ENCODE data around the gene MPPED2.

MPPED2 gene

DNA sequence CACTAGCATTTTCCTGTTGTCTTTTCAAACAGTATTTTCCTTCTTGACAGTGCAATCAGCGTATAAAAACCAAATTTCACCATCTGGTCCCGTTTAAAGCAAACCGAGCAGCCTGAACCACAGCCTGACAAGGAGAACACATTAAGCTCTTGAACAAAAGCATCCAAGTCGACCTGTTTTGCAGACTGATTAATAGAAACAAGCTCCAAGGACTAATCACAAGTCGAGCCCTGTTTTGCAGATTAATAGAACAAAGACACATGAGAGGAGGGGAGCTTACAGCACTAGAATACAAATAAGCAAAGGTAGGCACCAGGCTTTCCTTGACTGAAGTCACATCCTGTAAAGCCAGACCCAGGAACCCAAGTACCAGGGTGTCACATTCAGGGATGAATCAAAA is 104.8 kb downstream of the MPPED2 start:
- no peak for DNase-seq

DNA sequence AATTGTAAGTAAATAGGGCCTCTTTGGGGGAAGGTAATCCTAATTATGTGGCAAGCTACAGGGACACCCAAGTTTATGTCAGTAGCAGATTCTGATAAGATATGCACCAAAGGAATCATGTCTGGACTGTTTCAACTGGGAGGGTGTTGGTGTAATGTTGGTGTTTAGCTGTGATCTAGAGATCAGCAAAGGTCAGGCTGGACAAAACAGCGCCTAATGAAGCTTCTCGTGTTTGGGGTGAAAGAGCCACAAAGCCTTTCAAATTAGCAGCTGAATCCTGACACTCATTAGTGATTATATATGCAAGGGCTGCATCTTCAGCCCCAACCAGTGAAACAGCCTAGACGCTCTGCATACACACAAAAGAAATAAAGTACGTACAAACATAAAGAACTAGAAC is 106.3 kb downstream of the MPPED2 start:
- no peak for DNase-seq

DNA sequence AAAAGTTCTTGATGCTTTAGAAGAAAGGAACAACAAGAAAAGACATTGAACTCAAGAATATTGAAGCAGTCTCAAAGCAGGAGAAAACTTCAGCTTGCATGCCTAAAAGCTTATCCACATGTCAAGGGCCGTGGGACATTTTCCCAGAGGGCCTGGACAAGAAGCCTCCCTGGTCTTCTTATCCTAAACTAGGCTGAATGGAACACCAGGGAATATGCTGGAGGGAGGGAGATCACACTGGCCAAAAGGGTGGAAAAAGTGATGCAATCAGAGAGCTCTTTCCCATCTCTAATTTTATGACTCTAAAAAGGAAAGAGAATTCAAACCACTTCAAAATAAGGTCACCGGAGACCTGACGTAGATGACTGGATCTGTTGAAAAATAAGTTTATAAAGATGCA is 107.2 kb downstream of the MPPED2 start:
- DNase-seq: no peak

DNA sequence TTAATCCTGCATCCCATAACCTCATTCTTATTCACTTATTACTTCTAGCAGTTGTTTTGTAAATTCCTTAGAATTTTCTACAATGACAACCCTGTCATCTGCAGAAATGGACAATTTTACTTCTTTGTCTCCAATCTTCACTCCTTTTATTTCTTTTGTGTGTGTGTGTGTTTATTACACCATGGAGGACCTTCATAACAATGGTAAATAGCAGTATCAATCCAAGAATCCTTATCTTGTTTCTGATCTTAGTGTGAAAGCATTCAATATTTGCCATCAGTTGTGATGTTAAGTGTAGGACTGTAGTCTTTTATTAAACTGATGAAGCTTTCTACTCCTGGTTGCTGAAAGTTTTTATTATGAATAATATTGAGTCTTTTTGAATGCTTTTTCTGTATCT is 109.1 kb downstream of the MPPED2 start:
- no peak for DNase-seq

DNA sequence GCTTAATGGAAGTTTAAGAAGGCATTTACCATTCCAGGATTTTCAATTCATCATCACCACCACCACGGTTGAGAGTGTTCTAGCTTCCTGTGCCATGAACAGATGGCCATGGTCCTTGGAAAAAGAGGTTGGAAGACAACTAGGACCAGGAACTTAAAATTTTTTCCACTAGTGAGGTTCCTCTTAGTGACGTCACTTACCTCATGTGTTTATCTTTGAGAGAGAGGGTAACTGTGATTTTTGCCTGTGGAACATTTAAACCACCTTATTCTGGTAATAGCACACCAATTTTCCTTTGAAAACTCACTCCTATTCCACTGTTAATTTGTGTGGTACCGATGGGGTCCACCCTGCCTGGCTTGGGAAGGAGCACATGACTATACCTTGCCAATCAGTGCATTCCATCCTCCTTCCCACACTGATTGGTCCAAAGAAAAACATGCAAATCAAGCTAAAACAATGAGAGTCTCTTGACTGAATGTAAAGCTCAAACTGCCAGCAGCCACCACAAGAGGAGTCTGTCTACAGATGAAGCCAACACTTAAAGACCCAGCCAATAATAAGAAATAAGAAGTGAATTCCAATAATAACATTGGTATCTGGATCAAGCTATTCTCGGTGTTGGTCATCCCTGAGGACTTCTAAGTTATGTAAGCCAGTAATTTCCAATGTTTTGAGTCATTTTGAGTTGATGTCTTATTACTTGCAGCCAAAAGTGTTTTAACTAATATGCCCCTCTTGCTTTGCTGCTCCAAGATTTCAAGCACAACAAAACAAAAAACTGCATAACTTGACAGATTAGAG is 111.8 kb downstream of the MPPED2 start:
- no peak for DNase-seq

DNA sequence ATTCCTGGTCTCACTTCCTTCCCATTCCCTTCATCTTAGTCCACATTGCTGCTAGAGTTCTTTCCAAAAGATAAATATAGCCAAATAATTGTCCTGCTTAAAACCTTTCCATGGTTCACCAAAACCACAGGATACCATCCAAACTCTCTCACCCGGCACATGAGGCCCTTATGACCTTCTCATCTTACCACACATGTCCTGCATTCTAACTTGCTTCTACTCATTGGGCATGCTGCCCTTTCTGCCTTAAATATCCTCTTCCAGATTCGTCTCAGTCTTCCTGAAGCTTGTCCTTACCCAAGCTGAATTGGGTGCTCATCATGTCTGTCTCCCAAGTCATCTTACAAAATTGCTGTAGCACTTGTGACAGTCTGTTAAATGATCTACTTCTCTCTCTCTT is 114.9 kb downstream of the MPPED2 start:
- DNase-seq: no peak

DNA sequence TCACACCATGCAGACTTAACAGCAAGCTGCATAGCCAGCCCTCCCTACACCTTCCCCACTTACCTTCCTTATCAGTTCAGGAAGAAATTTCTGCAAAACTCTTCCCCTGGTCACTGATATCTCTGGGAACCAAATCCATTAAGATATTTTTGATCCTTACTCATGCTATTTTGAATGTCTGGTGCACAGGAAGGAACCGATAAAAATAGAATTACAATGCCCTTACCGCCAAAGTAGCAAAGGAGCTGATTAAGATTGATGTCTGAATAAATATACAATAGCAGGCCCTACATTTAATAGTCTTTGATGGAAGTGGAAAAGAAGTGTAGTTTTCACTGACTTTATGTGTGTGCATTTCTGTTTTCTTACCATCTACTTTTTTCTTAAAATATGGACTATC is 117.3 kb downstream of the MPPED2 start:
- no peak for DNase-seq

DNA sequence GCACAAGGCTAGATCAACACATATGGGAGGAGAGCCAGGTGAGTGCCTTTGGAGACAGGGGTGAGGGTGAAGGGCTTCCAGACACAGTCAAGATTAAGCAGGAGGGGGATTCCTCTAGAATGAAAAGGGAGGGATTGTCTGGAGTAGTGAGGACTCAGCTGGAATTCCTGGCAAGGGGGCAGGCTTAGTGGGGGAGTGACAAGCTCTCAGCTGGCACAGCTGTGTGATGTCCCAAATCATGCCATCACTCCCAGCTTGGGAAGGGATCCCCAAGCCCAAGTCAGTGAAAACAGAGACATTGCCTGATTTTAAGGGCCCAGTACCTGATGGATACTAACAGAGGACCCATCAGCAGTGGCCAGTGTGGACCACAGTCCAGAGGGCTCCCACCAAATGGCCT is 119.0 kb downstream of the MPPED2 start:
- no peak for DNase-seq

DNA sequence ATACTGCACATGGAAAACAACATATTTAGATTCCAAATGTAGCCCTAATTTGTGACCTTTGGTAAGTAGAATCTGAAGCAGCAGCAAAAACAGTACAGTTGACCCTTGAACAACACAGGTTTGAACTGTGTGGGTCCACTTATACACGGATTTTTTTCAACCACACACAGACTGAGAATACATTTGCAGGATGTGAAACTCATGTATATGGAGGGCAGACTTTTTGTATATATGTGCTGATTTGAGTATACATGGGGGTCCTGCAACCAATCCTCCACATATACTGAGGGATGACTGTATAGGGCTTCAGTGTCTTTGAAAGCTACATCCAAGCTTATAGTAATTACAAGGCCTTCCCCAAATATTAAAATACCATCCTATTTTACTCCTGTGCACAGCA is 120.5 kb downstream of the MPPED2 start:
- no peak for DNase-seq

DNA sequence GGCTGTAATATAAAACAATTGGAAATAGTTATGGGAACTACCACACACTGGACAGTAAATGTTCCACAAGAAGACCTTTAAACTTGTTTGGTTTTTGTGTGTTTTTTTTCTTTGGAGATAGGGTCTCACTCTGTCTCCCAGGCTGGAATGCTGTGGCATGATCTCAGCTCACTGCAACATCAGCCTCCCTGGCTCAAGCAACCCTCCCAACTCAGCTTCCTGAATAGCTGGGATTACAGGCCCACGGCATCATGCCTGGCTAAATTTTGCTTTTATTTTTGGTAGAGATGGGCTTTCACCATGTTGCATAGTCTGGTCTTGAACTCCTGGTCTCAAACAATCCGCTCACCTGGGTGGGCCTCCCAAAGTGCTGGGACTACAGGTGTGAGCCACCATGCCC is 121.0 kb downstream of the MPPED2 start:
- DNase-seq: no peak

DNA sequence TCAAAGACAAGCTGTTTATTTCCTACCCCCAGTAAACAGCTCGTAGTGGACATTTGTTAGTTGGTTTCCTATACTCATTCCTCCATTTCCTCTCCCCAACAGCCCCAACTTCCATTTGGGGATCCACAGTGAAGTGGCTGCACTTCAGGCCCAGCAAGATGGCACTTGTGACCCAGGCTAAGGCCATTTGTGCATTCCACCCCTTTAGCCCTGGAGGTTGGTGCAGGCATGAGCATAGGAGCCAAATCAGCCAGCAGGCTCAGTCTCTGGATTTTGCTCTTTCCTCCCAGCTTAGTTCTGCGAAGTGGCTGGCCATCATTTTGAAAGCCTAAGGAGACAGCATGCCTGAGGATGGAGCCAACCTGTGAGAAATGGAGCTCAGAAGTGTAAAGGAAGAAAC is 122.9 kb downstream of the MPPED2 start:
- no peak for DNase-seq

DNA sequence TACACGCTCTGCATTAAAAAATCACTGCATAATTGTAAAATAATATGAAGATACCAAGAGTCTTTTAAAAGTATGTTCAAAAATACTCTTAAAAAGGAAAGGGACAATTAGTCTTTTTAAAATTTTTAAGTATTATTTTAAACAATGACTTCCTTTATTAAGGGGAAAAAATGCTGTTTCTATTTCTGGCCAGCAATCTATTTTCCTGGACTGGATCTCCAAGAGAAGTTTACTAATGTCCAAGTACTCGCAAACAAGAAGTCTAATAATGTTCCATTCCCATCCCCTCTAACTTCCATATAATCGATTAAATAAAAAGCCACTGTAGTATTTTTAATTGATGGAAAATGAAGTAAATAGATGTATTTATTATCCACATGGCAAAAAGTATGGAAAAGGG is 123.7 kb downstream of the MPPED2 start:
- no peak for DNase-seq

DNA sequence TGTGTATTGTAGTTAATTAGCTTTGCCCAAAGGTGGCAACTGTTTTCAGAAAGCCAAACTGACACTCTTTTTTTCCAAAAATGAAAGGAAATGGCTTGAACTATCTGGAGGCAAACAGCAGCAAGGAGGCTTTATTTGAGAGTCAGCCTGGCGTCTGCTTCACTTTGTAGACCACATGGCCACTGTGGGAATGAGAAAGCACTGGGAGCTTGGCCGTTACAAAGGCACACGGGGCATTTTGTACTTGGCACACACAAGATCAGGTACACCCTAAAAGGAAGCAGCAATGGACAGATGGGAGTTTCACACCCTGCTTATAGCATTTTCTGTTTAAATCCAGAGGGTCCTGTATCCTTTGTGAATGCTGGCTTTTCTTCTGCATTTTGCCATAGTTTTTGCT is 126.3 kb downstream of the MPPED2 start:
- DNase-seq: no peak

DNA sequence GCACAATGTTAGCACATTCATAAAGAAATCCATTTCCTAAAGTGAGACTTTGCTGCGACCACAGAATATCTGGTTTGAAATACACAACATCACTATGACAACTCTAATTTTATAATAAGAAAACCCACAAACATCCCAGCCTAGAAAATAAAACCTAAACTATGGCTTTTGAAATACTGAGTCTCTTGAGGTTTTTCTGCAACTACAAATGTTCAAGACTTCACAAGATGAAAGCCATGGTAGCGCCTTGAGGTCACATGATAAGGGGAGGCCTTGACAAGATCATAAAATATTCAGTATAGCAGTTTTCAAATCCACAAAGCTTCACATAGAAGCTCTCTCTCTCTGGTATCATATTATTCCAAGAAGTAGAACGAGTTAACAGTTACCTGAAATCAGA is 126.8 kb downstream of the MPPED2 start:
- DNase-seq: no peak

DNA sequence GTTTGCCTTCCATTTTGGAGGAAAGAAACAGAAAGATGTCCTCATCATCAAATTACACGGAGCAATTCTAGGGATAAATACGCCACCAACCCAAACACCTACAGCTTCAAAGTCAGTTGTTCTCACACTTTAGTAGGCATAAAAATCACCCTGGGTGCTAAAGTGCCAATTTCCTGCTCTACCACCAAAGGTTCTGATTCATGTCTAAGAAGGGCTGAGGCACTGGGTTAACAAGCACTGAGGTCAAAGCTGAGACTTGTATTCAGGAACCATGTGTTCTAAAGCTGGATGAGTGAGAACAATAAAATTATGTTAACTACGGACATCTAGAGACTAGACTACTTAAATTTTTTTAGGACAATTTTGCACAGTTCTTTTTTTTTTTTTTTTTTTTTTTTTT is 127.6 kb downstream of the MPPED2 start:
- DNase-seq: no peak

DNA sequence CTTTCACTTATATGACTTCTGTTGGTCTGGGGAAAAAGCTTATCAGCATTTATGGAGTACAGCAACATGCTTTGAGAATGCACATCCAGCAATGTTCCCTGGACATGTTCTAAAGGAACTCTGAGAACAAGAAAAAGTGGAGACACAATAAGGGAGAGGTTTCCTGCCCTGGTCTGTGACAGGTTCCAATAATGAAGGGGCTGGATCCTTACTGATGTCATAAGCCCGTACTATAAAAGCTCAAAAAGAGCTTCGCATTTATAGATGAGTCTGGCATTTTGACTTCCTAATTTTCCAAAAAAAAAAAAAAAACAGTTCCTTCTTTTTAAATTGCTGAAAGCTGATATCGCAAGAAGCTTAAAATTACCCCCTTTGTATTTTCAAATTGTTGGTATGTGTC is 129.1 kb downstream of the MPPED2 start:
- no peak for DNase-seq

DNA sequence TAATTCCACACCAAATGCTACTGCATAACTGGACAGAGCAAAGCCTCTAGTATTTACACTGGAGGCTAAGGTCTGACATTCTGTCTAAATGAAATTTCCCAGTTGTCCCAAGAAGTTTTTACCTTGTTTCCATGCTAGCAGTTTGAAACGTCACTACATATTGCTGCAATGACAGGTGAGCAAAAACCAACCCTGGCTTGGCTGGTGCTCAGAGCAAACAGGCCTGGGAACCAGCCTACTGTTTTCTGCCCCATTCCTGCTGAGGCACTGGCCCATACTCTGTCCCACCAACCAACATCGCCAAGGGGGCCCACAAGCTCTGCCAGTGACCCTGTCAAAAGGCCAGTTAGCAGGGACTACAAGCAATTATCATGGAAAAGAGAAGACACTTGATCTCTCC is 131.1 kb downstream of the MPPED2 start:
- no peak for DNase-seq

DNA sequence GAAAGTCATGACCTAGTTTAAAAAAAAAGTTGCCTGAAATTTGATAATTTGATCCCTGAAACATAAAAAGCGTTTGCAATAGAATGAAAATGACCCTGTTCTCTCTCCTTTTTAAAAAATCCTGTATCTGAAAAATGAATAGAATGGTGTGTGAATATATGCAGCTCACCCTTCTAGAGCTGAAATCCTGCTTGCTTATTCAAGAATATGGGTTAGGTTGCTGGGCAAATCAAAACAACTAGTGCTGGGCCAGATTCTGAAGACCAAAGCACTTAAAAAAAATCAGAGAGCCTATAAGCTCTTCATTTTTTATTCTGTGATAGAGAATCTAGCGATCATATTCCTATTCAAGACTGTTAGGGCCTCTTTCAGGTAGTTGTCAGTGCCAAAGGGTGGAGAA is 131.6 kb downstream of the MPPED2 start:
- no peak for DNase-seq

DNA sequence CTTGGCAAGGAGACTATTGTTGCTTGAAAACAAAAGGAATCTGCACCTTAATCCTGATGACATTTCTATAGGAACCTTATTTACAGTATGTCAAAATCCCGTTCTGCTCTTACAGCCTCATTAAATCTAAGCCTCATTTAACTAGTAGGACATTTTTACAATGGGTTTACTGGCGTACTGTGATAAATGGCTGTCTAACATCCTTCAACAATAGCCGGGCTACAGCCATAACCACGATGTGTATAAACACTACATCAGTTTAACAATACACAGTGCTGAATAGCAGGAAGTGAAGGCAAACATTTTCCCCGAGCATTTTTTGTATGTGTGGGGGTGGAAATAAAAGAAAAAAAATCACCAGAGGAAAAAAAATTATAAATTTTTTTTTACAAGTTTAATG is 132.0 kb downstream of the MPPED2 start:
- no peak for DNase-seq

DNA sequence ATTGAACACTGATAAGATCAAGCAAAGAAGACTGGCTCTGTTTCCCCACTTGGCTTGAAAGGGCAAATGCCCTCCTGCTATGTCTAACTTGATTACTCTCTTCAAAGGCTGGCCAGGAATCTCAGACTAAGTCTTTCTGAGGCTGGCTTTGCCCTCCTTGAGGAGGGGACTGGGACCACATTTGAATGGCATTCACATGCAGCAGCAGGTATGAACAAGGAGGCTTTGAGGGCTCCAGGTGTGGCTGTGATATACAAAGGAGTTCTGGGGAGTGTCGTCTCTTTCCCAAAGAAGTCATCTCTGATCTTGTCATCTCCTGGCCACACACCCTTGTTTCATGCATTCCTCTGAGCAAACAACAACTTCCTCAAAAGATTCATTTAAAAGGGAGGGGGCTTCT is 132.4 kb downstream of the MPPED2 start:
- no peak for DNase-seq

DNA sequence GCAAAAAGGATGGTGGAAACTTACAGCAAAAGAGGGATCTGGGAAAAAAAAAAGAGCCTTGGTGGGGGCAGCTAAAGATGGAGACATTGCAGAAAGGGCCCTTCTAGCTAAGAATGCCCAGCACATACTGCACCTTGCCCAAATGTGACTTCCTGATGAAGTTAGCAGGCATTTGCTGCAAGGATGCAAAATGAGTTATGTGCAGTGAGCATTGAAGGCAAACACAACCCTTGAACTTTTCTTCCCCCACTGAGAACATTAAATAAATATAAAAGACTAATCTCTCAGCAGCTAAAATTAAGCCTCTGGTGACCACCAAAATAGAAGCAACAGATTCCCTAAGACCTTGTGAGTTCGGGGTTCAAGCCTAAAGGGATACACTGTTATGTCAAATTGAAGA is 133.3 kb downstream of the MPPED2 start:
- no peak for DNase-seq

DNA sequence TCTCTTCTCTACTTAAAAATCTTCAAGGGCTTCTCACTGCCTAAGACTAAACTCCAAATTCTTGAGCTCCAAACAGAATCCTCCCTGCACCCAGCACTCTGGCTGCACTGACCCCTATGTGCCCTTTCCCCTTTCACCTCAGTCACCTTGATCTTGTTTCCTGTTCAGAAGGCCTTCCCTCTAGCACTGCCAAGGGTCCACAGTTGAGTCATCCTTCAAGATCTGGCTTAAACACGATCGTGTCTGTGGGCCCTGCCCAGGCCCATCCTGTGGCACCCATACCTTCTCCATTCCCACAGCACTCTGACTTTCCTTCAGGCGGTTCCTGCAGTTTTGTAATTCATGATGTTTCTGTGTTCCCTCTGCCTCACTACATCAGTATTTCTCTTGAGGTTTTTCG is 134.0 kb downstream of the MPPED2 start:
- DNase-seq: no peak

DNA sequence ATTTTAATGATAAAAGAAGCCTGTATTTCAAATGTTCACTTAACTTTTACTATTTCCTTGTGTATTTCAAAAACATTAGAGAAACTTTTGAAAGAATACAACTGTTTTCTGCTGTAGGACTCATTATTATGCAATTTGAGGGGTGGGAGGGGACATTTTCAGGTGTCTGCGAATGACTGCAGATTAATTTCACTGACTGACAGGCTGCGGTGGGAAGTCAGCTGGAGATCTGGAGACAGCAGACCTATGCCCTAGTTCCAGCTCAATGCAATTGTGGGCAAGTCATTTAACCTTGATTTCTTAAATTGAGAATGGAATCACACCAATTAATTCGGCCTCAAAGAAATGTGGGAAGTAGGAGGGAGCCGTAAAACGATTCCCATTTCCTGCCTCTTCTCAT is 134.5 kb downstream of the MPPED2 start:
- DNase-seq: no peak

DNA sequence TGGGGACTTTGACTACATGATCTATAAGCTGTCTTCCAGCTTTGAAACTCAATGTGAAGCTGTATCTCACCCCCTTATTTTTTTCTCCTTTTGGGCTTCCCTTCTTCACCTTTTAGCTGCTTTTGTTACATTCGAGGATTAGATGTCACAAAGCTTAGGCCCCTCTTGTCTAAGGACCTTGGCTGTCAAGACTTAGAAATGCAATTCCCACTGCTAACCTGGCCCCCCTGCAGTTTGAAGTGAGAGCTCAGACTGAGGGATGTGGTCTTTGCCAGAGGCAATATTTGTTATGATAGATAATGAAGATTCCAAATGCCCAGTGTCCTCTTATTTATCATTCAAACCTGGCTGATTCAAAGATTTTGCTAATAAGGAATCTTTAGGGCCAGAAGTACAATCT is 135.0 kb downstream of the MPPED2 start:
- DNase-seq: no peak

DNA sequence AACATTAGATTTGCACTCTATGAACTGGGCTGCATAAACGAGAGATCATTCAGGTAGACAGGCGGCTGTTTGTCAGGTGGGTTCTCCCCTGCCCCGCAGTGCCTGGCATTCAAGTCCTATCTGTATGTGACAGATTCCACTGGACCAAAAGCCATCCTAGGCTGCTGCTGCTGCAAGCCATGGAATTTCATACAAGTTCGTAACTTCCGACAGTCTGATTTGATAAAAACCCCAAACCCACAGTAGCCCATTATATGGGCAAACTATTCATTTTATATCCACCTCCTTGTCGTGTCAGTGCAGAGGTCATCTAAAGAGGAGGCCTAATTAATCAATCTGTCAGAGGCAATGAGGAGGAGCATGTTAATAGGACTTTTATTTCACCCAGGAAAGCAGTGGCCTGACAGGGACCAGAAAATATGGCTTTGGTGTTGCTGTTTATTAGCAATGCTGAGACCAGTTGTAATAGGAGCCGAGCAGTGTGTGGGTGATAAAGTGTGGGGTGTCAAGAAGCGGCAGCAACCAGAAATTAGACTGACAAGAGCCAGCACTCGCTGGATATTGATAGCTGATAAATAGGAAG is 139.0 kb downstream of the MPPED2 start:
- DNase-seq: no peak

Measured in hematopoietic multipotent progenitor cell treated with erythropoietin and hydrocortisone succinate and interleukin-3 and kit ligand, for 8 days (in vitro differentiated cells).